ENCODE measurements around the gene SURF6.
"Not testable (repeated sequence)": the region's sequence is repeated elsewhere in the genome, so short reads cannot be mapped to it uniquely, and the experiment has no call there.

The SURF6 gene

GRCh38 chr9:133347515-133347984 lies 11.6 kb upstream of the SURF6 start:
- DNase-seq: no peak

GRCh38 chr9:133346021-133346785 lies 10.2 kb upstream of the SURF6 start:
- DNase-seq: no peak

- DNase-seq: no peak
These were observed 9.6 kb upstream of the SURF6 start for GRCh38 chr9:133345596-133345995.

- DNase-seq: no peak
These were observed 9.0 kb upstream of the SURF6 start for GRCh38 chr9:133344979-133345378.

GRCh38 chr9:133344071-133344470 lies 8.1 kb upstream of the SURF6 start:
- no peak for DNase-seq

- no peak for DNase-seq
These were observed 6.6 kb upstream of the SURF6 start for GRCh38 chr9:133342570-133342969.

- no peak for DNase-seq
These were observed 6.0 kb upstream of the SURF6 start for GRCh38 chr9:133342069-133342406.

GRCh38 chr9:133341369-133342068 lies 5.5 kb upstream of the SURF6 start:
- no peak for DNase-seq

GRCh38 chr9:133340916-133341315 lies 4.9 kb upstream of the SURF6 start:
- no peak for DNase-seq

GRCh38 chr9:133340256-133340655 lies 4.3 kb upstream of the SURF6 start:
- DNase-seq: no peak

GRCh38 chr9:133339641-133340040 lies 3.7 kb upstream of the SURF6 start:
- DNase-seq: no peak

GRCh38 chr9:133334888-133335287 lies 1.1 kb downstream of the SURF6 start:
- not testable (repeated sequence) for DNase-seq

GRCh38 chr9:133334161-133334560 lies 1.8 kb downstream of the SURF6 start:
- DNase-seq: no peak

GRCh38 chr9:133333566-133333965 lies 2.4 kb downstream of the SURF6 start:
- DNase-seq: no peak

GRCh38 chr9:133333011-133333410 lies 3.0 kb downstream of the SURF6 start:
- no peak for DNase-seq

GRCh38 chr9:133332381-133332730 lies 3.6 kb downstream of the SURF6 start:
- no peak for DNase-seq

- DNase-seq: no peak
These were observed 4.2 kb downstream of the SURF6 start for GRCh38 chr9:133331641-133332380.

GRCh38 chr9:133331221-133331620 lies 4.8 kb downstream of the SURF6 start:
- no peak for DNase-seq

GRCh38 chr9:133329306-133330156 lies 6.5 kb downstream of the SURF6 start:
- DNase-seq: not testable (repeated sequence)

- DNase-seq: no peak
These were observed 8.0 kb downstream of the SURF6 start for GRCh38 chr9:133327834-133328484.

- not testable (repeated sequence) for DNase-seq
These were observed 9.0 kb downstream of the SURF6 start for GRCh38 chr9:133327021-133327420.

GRCh38 chr9:133323991-133324703 lies 11.8 kb downstream of the SURF6 start:
- DNase-seq: no peak

All from NCI-H1694 (cell line).